ENCODE data around the gene KIF5A.

Gene KIF5A

GRCh38 chr12:57622293-57623245, 72.7 kb downstream of the KIF5A start:
- no peak for DNase-seq

GRCh38 chr12:57623385-57623784, 73.5 kb downstream of the KIF5A start:
- no peak for DNase-seq

- no peak for DNase-seq
Observed at GRCh38 chr12:57623811-57624390, 74.1 kb downstream of the KIF5A start.

GRCh38 chr12:57624441-57625220, 74.8 kb downstream of the KIF5A start:
- no peak for DNase-seq

GRCh38 chr12:57625261-57626032, 75.6 kb downstream of the KIF5A start:
- DNase-seq = no peak

- DNase-seq = no peak
Observed at GRCh38 chr12:57626111-57626920, 76.5 kb downstream of the KIF5A start.

- DNase-seq = no peak
Observed at GRCh38 chr12:57626921-57627445, 77.1 kb downstream of the KIF5A start.

GRCh38 chr12:57627501-57628279, 77.8 kb downstream of the KIF5A start:
- no peak for DNase-seq

- DNase-seq = no peak
Observed at GRCh38 chr12:57628280-57629191, 78.7 kb downstream of the KIF5A start.

- no peak for DNase-seq
Observed at GRCh38 chr12:57629897-57630471, 80.1 kb downstream of the KIF5A start.

GRCh38 chr12:57630891-57631433, 81.1 kb downstream of the KIF5A start:
- DNase-seq = no peak

GRCh38 chr12:57631566-57632072, 81.8 kb downstream of the KIF5A start:
- DNase-seq = no peak

GRCh38 chr12:57632073-57632957, 82.5 kb downstream of the KIF5A start:
- DNase-seq = peak; percentile 6

GRCh38 chr12:57632958-57633840, 83.4 kb downstream of the KIF5A start, which contains the start of gene B4GALNT1:
B4GALNT1 (minus strand) TSS chr12:57633201; CDS start chr12:57632132, 1,069 bp downstream.
- peak; percentile 50 for DNase-seq

All from stimulated activated naive CD4-positive, alpha-beta T cell treated with Interleukin-2 at 50 U/mL for 16 hours (primary cell).